IMR-90 (cell line): ENCODE measurements around the gene NOMO2. TPM values are rescaled to one million over a fixed set of nuclear protein-coding genes. Genes with fewer than 3 reads are reported as not detected.
"Not testable (repeated sequence)": the region's sequence is repeated elsewhere in the genome, so short reads cannot be mapped to it uniquely, and the experiment has no call there.

Experiments
- ATAC-seq: fragments of 200-7000 bp; cut with Tn5 transposase; 2 replicates; pipeline ENCODE4 v1.9.1; 2020; ENCODE audit warnings: low read depth, mild to moderate bottlenecking, moderate library complexity
- BruUV-seq: library from RNA; stranded (reverse); fragments of 400-500 nt; replicated peaks from 2 replicates; lab custom pipeline; 2021; lab: Mats Ljungman, UMichigan
- CTCF ChIA-PET: fragments of 300-600 bp; formaldehyde crosslinking; extraction: SDS; loops from one replicate; lab custom pipeline; 2021; ENCODE audit warnings: antibody characterized with exemption; lab: Yijun Ruan, JAX
- POLR2A ChIA-PET: fragments of 300-600 bp; sonication (Branson Sonifier 250); formaldehyde crosslinking; loops from one replicate; lab custom pipeline; 2022; ENCODE audit warnings: antibody characterized with exemption; ENCODE audit not compliant: unreplicated experiment; lab: Charles Lee
- DNase-seq: peaks from one replicate; pipeline ENCODE4 v3.0.0; 2013
- H2AFZ ChIP-seq: replicated peaks from 2 replicates; pipeline ENCODE3; 2013; ENCODE audit warnings: low read length, mild to moderate bottlenecking; ENCODE audit not compliant: poor library complexity
- H2AK5ac ChIP-seq: 2 replicates; pipeline ENCODE4 v1.6.1; 2013; ENCODE audit warnings: low read depth, low read length, inconsistent platforms
- H2AK9ac ChIP-seq: replicated peaks from 2 replicates; pipeline ENCODE3; 2013; ENCODE audit warnings: mild to moderate bottlenecking, low read depth, low read length, moderate library complexity; ENCODE audit not compliant: poor library complexity
- H2BK120ac ChIP-seq: 2 replicates; pipeline ENCODE4 v1.6.1; 2013; ENCODE audit warnings: low read depth, low read length, inconsistent platforms
- H2BK15ac ChIP-seq: 3 replicates; pipeline ENCODE4 v1.6.1; 2013; ENCODE audit warnings: low read depth, low read length, inconsistent platforms
- H2BK20ac ChIP-seq: 2 replicates; pipeline ENCODE4 v1.6.1; 2013; ENCODE audit warnings: low read depth, mild to moderate bottlenecking, inconsistent platforms, low read length, moderate library complexity
- H2BK5ac ChIP-seq: 2 replicates; pipeline ENCODE4 v1.6.1; 2013; ENCODE audit warnings: mild to moderate bottlenecking, low read depth, low read length, inconsistent platforms; ENCODE audit not compliant: poor library complexity, severe bottlenecking
- H3K14ac ChIP-seq: replicated peaks from 2 replicates; pipeline ENCODE4 v1.6.1; 2013; ENCODE audit warnings: low read depth, low read length, inconsistent platforms
- H3K18ac ChIP-seq: 2 replicates; pipeline ENCODE4 v1.6.1; 2013; ENCODE audit warnings: low read depth, low read length, control low read depth
- H3K23ac ChIP-seq: 2 replicates; pipeline ENCODE4 v1.6.1; 2013; ENCODE audit warnings: low read depth, low read length, inconsistent platforms
- H3K27ac ChIP-seq: 2 replicates; pipeline ENCODE4 v1.5.1; 2013; ENCODE audit warnings: mild to moderate bottlenecking, control low read depth, low read length; ENCODE audit not compliant: insufficient read depth
- H3K27me3 ChIP-seq: 2 replicates; pipeline ENCODE4 v1.6.1; 2013; ENCODE audit warnings: low read length; ENCODE audit not compliant: control insufficient read depth, insufficient read depth
- H3K36me3 ChIP-seq: 2 replicates; pipeline ENCODE4 v1.6.1; 2013; ENCODE audit warnings: low read length, mixed read lengths; ENCODE audit not compliant: control insufficient read depth, insufficient read depth
- H3K4ac ChIP-seq: 2 replicates; pipeline ENCODE4 v1.6.1; 2013; ENCODE audit warnings: low read depth, low read length, inconsistent platforms
- H3K4me1 ChIP-seq: 2 replicates; pipeline ENCODE4 v1.6.1; 2013; ENCODE audit warnings: low read length, mixed read lengths; ENCODE audit not compliant: control insufficient read depth, insufficient read depth
- H3K4me2 ChIP-seq: 2 replicates; pipeline ENCODE4 v1.6.1; 2013; ENCODE audit warnings: low read depth, mild to moderate bottlenecking, control low read depth, low read length, moderate library complexity
- H3K4me3 ChIP-seq: 2 replicates; pipeline ENCODE4 v1.5.1; 2013; ENCODE audit warnings: low read depth, mild to moderate bottlenecking, control low read depth, low read length, moderate library complexity; ENCODE audit not compliant: insufficient read depth
- H3K56ac ChIP-seq: 2 replicates; pipeline ENCODE4 v1.6.1; 2013; ENCODE audit warnings: low read length, inconsistent platforms; ENCODE audit not compliant: insufficient read depth; ENCODE audit errors: extremely low read depth
- H3K79me1 ChIP-seq, 2 experiments: 2 replicates each; pipeline ENCODE4 v1.6.1; 2013; ENCODE audit warnings: low read length in 2 of 2, inconsistent platforms in 1 of 2, low read depth in 1 of 2
- H3K9ac ChIP-seq: 2 replicates; pipeline ENCODE4 v1.6.1; 2013; ENCODE audit warnings: low read depth, low read length, control low read depth
- H3K9me1 ChIP-seq: 2 replicates; pipeline ENCODE4 v1.6.1; 2013; ENCODE audit warnings: low read length, inconsistent platforms; ENCODE audit not compliant: insufficient read depth
- H3K9me3 ChIP-seq: 2 replicates; pipeline ENCODE4 v1.6.1; 2013; ENCODE audit warnings: low read length; ENCODE audit not compliant: control insufficient read depth, insufficient read depth
- H4K20me1 ChIP-seq: 2 replicates; pipeline ENCODE4 v1.6.1; 2013; ENCODE audit warnings: low read length, inconsistent platforms; ENCODE audit not compliant: insufficient read depth
- H4K5ac ChIP-seq: 2 replicates; pipeline ENCODE4 v1.6.1; 2013; ENCODE audit warnings: mild to moderate bottlenecking, low read depth, low read length, control low read depth
- H4K8ac ChIP-seq, 2 experiments: 2 replicates each; pipeline ENCODE4 v1.6.1; 2013; ENCODE audit warnings: low read depth in 2 of 2, low read length in 2 of 2, control low read depth in 1 of 2, inconsistent platforms in 1 of 2
- H4K91ac ChIP-seq: 2 replicates; pipeline ENCODE4 v1.6.1; 2013; ENCODE audit warnings: low read depth, low read length, inconsistent platforms; ENCODE audit not compliant: insufficient read depth
- WGBS, 2 experiments: methylation state at CpG; one replicate each; pipeline versions ENCODE4 v1.1.5 to v1.1.7; 2013; ENCODE audit warnings: missing lambda C conversion rate in 2 of 2; ENCODE audit not compliant: insufficient read length in 1 of 2; ENCODE audit errors: extremely low coverage in 2 of 2; 5-methylcytosine and 5-hydroxymethylcytosine counted together
- dilution Hi-C: fragments of 300-500 bp; cut with HindIII; formaldehyde crosslinking; loops from one replicate; pipeline ENCODE4 v1.14.3; 2018; ENCODE audit warnings: low sequenced_read_pairs; ENCODE audit not compliant: unreplicated experiment
- in situ Hi-C: fragments of 300-500 bp; cut with MboI; formaldehyde crosslinking; loops from 3 replicates; pipeline ENCODE4 v1.14.3; 2019; ENCODE audit warnings: low sequenced_read_pairs, inconsistent platforms, mixed read lengths
- intact Hi-C: fragments of 100-400 bp; cut with micrococcal nuclease; formaldehyde crosslinking; loops from 2 replicates; pipeline ENCODE4 v1.10.0; 2022
- polyA plus RNA-seq, 3 experiments: library from polyadenylated mRNA; depleted of rRNA; stranded (reverse); fragments of >200 nt; gene quantifications; 2 replicates each; pipeline ENCODE4 v1.2.3, GENCODE V29; 2012; ENCODE audit warnings: low replicate concordance in 1 of 3
- total RNA-seq: library from RNA; depleted of rRNA; stranded (reverse); fragments of >200 nt; gene quantifications from 2 replicates; pipeline ENCODE4 v1.2.3, GENCODE V29; 2012

NOMO2 gene
- total and polyA plus RNA-seq, 2 of the 4 experiments (the other 2 are of a cell fraction), result 103 to 184 TPM

DNA sequence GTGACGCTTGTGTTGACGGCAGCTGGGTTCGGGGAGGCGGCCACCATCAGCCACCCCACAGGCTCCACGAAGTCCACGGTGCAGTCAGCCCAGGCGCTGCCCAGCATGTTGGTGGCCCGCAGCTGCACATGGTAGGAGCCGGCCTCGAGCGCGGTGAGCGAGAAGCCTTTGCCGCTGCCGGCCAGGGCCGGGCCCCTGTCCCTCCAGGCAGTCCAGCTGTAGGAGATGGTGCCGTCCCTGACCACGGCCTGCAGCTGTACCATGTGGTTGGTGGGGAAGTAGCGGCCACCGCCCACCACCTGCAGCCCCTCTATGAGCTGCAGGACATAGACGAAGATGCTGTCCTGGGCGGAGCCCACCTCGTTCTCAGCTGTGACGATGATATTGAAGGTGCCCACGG, 175.4 kb downstream of the NOMO2 start:
- H2BK20ac ChIP-seq, H4K8ac ChIP-seq, H2AK9ac ChIP-seq, H4K91ac ChIP-seq, DNase-seq, intact Hi-C loops, H3K79me1 ChIP-seq, H3K36me3 ChIP-seq, H3K9ac ChIP-seq, H3K27me3 ChIP-seq, H3K56ac ChIP-seq, H3K4ac ChIP-seq, H4K20me1 ChIP-seq, in situ Hi-C loops, H3K4me2 ChIP-seq, ATAC-seq, CTCF ChIA-PET, H4K5ac ChIP-seq, H3K4me3 ChIP-seq, H2AFZ ChIP-seq, BruUV-seq, H3K9me3 ChIP-seq, H3K27ac ChIP-seq, dilution Hi-C loops, H3K9me1 ChIP-seq, H3K23ac ChIP-seq, POLR2A ChIA-PET, H3K4me1 ChIP-seq, H3K14ac ChIP-seq, H2BK120ac ChIP-seq, H3K18ac ChIP-seq, H2BK15ac ChIP-seq, H2AK5ac ChIP-seq, H2BK5ac ChIP-seq: not testable (repeated sequence)
- WGBS, 2 experiments, result no CpG with 5 or more reads among the region's 25 CpGs

DNA sequence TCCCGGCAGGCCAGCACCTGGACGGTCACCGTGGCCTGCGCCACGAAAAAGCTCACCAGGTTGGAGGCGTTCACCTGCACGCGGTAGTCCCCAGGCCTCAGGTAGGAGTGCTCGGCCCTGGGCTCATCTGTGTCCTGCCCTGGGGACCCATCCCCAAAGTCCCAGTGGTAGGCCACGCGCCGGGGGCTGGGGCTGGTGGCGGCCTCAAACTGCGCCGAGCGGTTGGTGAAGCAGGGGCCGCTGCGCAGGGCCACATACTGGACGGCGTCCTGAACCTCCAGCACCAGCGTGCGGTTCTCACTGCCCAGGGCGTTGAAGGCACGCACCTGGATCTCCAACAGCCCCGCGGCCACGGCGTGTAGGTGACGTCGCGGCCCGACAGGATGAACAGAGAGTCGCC, 176.6 kb downstream of the NOMO2 start:
- H3K4ac ChIP-seq, H2BK5ac ChIP-seq, H3K36me3 ChIP-seq, H2AK5ac ChIP-seq, dilution Hi-C loops, POLR2A ChIA-PET, H3K9me1 ChIP-seq, H3K4me1 ChIP-seq, H3K27ac ChIP-seq, H3K14ac ChIP-seq, H2BK120ac ChIP-seq, H2AFZ ChIP-seq, H3K27me3 ChIP-seq, H4K5ac ChIP-seq, H3K4me3 ChIP-seq, H2AK9ac ChIP-seq, H4K91ac ChIP-seq, H3K23ac ChIP-seq, H3K18ac ChIP-seq, H4K20me1 ChIP-seq, H3K56ac ChIP-seq, H3K9me3 ChIP-seq, intact Hi-C loops, H2BK15ac ChIP-seq, CTCF ChIA-PET, BruUV-seq, DNase-seq, H4K8ac ChIP-seq, H2BK20ac ChIP-seq, in situ Hi-C loops, H3K4me2 ChIP-seq, ATAC-seq, H3K79me1 ChIP-seq, H3K9ac ChIP-seq: not testable (repeated sequence)
- no CpG with 5 or more reads among the region's 33 CpGs for WGBS, 2 experiments
